SK-N-MC (cell line): ENCODE data around the gene NELFB.

Source experiments
- DNase-seq: peaks from one replicate; pipeline ENCODE4 v3.0.0-alpha.2; 2011; ENCODE audit warnings: low read depth, low spot score
- H3K27ac ChIP-seq: fragments of 200-600 bp; sonication (generic); 2 replicates; pipeline ENCODE4 v1.5.1; 2016; ENCODE audit warnings: mixed run types
- H3K36me3 ChIP-seq: fragments of 200-600 bp; sonication (generic); 2 replicates; pipeline ENCODE4 v1.6.1; 2017; ENCODE audit warnings: antibody characterized with exemption, low read length, mixed read lengths; ENCODE audit not compliant: insufficient read depth
- H3K4me3 ChIP-seq: fragments of 200-600 bp; sonication (generic); 2 replicates; pipeline ENCODE4 v1.5.1; 2016
- H3K9ac ChIP-seq: fragments of 200-600 bp; sonication (generic); 2 replicates; pipeline ENCODE4 v1.8.0; 2017; ENCODE audit warnings: mixed run types, mixed read lengths; ENCODE audit not compliant: insufficient read length
- H3K9me3 ChIP-seq: fragments of 200-600 bp; sonication (generic); 2 replicates; pipeline ENCODE4 v1.6.1; 2017; ENCODE audit warnings: low read depth, mild to moderate bottlenecking, antibody characterized with exemption, low read length, moderate library complexity, mixed read lengths
- EZH2 ChIP-seq: fragments of 200-600 bp; sonication (generic); IDR thresholded peaks from one replicate; pipeline ENCODE4 v1.6.1; 2017; ENCODE audit warnings: antibody characterized with exemption
- FOXP2 ChIP-seq: optimal IDR thresholded peaks from 2 replicates; pipeline ENCODE3; 2011; ENCODE audit warnings: mild to moderate bottlenecking, moderate library complexity; ENCODE audit not compliant: insufficient read depth; ENCODE audit errors: extremely low read length, control extremely low read depth
- POLR2AphosphoS5 ChIP-seq: IDR thresholded peaks from 2 replicates; pipeline ENCODE4 v1.6.1; 2012; ENCODE audit warnings: mild to moderate bottlenecking, low read depth, low read length, borderline replicate concordance

Gene NELFB

DNA sequence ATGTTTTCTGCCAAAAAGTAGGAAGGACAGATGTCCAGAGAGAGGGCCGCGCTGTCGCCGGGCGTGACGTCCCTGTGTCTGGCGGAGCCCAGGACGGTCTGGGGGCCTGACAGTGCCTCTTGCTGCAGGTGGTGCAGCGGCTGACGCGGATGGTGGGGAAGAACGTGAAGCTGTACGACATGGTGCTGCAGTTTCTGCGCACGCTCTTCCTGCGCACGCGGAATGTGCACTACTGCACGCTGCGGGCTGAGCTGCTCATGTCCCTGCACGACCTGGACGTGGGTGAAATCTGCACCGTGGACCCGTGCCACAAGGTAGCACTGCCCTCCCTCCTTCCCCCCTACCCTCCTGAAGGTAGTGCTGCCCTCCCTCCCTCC lies 7.8 kb downstream of the NELFB start:
- Histone ChIP-seq H3K4me3 (no peak overlapping the region), H3K9me3 (no peaks in the 10 kb centered on the region), H3K27ac (no peak overlapping the region), H3K36me3 (peaks cover 31% of the 10 kb centered on the region), H3K9ac (no peak overlapping the region)
- TF ChIP-seq EZH2 (no peak), FOXP2 (no peak), POLR2AphosphoS5 (no peak)
- no peak for DNase-seq

DNA sequence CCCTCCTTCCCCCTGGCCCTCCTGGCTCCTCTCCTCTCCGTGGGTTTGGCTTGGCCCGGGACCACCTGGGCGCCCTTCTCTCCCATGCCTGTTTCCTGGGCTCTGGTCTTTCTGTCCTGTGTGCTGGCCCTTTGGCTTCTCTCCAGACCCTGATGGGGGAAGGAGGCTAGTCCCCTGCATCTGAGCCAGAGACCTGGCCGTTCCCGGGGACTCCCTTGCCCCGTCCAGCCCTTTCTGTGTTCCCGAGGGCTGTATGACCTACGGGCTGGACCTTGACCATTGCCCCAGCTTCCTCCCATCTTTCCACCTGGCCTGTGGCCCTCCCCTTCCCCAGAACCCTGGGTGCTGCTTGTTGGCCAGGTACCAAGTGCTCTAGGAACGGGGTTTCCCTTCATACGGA lies 8.4 kb downstream of the NELFB start:
- DNase-seq, result no peak
- no peak overlapping the region for H3K9ac ChIP-seq
- H3K27ac ChIP-seq, result no peak overlapping the region
- no peaks in the 10 kb centered on the region for H3K9me3 ChIP-seq
- H3K4me3 ChIP-seq, result no peak overlapping the region
- peaks cover 26% of the 10 kb centered on the region for H3K36me3 ChIP-seq
- TF ChIP-seq POLR2AphosphoS5 (no peak), EZH2 (no peak), FOXP2 (no peak)

DNA sequence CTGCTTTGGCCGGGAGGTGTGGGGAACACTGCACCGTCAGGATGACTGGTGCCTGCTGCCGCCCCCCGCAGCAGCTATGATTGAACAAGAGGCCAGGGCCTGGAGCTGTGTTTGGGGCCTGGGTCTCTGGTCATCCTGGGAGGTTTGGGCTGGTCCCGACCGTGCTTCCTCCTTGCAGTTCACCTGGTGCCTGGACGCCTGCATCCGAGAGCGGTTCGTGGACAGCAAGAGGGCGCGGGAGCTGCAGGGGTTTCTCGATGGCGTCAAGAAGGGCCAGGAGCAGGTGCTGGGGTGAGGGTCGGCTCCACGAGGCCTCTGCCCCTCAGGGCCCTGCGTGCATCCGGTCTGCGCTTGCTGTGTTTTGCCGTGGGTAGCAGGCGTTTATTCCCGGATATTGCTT lies 8.9 kb downstream of the NELFB start:
- peaks cover 26% of the 10 kb centered on the region; the same call in 1 of the 2 replicates for H3K36me3 ChIP-seq
- H3K4me3 ChIP-seq, result no peak overlapping the region
- no peak overlapping the region for H3K9ac ChIP-seq
- no peak for DNase-seq
- TF ChIP-seq FOXP2 (no peak), POLR2AphosphoS5 (no peak), EZH2 (no peak)
- no peak overlapping the region for H3K27ac ChIP-seq
- no peaks in the 10 kb centered on the region for H3K9me3 ChIP-seq

DNA sequence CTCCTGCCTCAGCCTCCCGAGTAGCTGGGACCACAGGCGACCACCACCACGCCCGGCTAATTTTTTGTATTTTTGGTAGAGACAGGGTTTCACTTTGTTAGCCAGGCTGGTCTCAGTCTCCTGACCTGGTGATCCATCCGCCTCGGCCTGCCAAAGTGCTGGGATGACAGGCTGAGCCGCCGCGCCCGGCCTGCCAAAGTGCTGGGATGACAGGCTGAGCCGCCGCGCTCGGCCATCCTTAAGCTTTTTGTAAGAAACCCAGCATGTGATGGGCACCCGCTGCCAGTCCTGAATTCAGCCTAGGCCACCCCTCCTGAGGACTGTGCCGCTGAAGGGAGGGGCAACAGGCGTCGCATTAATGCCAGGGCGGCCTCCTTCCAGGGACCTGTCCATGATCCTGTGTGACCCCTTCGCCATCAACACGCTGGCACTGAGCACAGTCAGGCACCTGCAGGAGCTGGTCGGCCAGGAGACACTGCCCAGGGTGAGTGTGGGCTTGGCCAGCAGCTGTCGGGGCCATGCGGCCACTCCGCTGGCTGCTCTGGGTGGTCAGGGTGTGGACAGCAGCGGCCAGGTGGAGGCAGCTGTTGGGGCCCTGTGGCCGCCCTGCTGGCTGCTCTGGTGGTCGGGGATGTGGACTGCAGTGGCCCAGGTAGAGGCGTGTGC lies 10.5 kb downstream of the NELFB start:
- Histone ChIP-seq H3K36me3 (peaks cover 24% of the 10 kb centered on the region; the same call in 1 of the 2 replicates), H3K9ac (no peak overlapping the region), H3K9me3 (no peaks in the 10 kb centered on the region), H3K27ac (no peak overlapping the region), H3K4me3 (no peak overlapping the region)
- TF ChIP-seq POLR2AphosphoS5 (no peak), FOXP2 (no peak), EZH2 (no peak)
- no peak for DNase-seq

DNA sequence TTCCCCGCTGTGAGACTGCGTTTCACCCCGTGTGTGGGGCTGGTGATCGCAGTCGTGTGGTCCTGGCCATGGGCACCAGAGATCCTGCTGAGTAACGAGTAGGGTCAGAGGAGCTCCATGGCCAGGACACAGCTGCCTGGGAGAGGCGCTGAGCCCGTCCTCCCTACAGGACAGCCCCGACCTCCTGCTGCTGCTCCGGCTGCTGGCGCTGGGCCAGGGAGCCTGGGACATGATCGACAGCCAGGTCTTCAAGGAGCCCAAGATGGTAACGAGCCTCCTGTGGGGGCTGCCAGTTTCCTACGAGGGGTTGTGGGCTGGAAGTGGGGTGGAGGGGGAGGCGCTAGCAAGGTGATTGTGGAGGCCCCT lies 11.0 kb downstream of the NELFB start:
- Histone ChIP-seq H3K36me3 (peaks cover 24% of the 10 kb centered on the region; the same call in 1 of the 2 replicates), H3K27ac (no peak overlapping the region), H3K4me3 (no peak overlapping the region), H3K9ac (no peak overlapping the region), H3K9me3 (no peaks in the 10 kb centered on the region)
- TF ChIP-seq FOXP2 (no peak), EZH2 (no peak), POLR2AphosphoS5 (no peak)
- no peak for DNase-seq

DNA sequence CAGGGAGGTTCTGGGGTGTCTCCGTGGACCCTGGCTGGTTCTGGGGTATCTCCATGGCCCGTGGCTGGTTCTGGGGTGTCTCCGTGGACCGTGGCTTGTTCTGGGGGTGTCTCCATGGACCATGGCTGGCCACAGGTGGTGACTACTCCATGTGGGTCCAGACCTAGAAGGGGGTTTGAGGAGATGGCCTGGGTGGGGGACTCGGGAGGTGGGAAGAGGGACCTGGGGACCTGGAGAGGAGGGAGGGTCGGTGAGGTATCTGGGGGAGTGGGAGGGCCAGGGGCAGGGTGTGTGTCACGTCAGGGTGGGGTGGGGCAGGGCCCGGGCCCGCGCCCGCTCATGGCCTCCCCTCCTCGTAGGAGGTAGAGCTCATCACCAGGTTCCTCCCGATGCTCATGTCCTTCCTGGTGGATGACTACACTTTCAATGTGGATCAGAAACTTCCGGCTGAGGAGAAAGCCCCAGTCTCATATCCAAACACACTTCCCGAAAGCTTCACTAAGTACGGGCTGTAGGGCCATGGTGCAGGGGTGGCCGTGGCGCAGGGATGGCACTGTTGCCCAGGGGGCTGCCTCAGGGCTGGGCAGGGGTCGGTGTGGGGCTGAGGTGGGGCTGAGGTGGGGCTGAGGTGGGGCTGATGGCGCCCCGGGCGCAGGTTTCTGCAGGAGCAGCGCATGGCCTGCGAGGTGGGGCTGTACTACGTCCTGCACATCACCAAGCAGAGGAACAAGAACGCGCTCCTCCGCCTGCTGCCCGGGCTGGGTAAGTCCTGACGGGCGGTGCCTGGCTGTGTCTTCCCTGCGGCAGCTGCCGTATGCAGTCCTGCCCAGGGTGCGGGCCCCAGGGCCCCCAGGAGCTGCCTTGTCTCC lies 11.7 kb downstream of the NELFB start:
- TF ChIP-seq EZH2, result no peak
- no peak for TF ChIP-seq FOXP2
- TF ChIP-seq POLR2AphosphoS5, result no peak
- H3K9ac ChIP-seq, result no peak overlapping the region
- H3K36me3 ChIP-seq, result peaks cover 24% of the 10 kb centered on the region; the same call in 1 of the 2 replicates
- no peak for DNase-seq
- no peak overlapping the region for H3K4me3 ChIP-seq
- H3K27ac ChIP-seq, result no peak overlapping the region
- no peaks in the 10 kb centered on the region for H3K9me3 ChIP-seq

DNA sequence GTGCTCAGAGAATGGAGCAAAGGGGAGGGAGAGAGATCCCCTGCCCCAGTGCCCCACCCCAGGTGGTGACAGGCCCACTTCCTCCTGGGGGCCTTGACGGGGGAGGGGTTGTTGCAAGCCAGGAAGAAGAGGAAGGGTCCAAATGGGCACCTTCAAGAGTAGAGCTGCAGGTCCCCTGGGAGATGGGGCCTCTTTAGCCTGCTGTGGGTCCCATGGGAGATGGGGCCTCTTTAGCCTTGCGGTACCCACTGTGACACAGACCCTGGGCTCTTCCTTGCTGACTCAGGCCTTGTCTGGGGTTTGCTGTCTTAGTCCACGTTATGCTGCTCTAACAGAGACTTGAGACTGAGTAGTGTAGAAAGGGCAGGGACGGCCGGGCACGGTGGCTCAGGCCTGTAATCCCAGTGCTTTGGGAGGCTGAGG lies 12.8 kb downstream of the NELFB start:
- no peak for DNase-seq
- Histone ChIP-seq H3K9ac (no peak overlapping the region), H3K9me3 (no peaks in the 10 kb centered on the region), H3K27ac (no peak overlapping the region), H3K36me3 (peaks cover 24% of the 10 kb centered on the region; the same call in 1 of the 2 replicates), H3K4me3 (no peak overlapping the region)
- TF ChIP-seq POLR2AphosphoS5 (no peak), FOXP2 (no peak), EZH2 (no peak)

DNA sequence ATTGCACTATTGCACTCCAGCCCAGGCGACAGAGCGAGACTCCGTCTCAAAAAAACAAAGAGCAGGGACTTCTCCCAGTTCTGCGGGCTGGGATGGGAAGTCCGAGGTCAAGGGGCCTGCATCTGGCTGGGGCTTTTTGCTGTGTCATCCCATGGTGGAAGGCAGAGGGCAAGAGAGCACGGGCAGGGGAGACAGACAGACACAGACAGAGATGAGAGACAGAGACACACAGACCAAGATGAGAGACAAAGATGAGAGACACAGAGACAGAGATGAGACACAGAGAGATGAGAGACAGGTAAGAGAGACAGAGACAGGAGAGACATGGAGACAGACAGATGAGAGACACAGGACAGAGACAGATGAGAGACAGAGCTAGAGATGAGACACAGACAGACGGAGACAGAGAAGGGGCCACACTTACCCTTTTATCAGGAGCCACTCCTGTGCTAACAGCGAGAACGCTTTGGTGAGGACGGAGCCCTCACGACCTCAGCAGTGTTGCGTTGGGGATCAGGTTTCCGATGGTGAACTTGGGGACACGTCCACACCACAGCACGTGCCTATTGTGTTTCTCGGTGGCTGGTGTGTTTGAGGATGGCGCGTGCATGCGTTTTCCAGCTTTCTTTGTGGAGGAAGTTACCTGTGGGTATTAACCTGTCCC lies 13.5 kb downstream of the NELFB start:
- TF ChIP-seq FOXP2 (no peak), POLR2AphosphoS5 (no peak), EZH2 (no peak)
- no peak for DNase-seq
- Histone ChIP-seq H3K4me3 (no peak overlapping the region), H3K9ac (no peak overlapping the region), H3K27ac (no peak overlapping the region), H3K9me3 (no peaks in the 10 kb centered on the region), H3K36me3 (peaks cover 24% of the 10 kb centered on the region; the same call in 1 of the 2 replicates)
